Rectal smooth muscle tissue (tissue), 1 donor: ENCODE data around the gene DMBX1.

ENCODE experiments used
- H3K27ac ChIP-seq: one replicate; pipeline ENCODE4 v1.7.0; 2013; ENCODE audit warnings: low read depth, low read length, inconsistent platforms
- H3K27me3 ChIP-seq: one replicate; pipeline ENCODE4 v1.7.0; 2013; ENCODE audit warnings: low read length; ENCODE audit not compliant: control insufficient read depth, insufficient read depth
- H3K36me3 ChIP-seq: one replicate; pipeline ENCODE4 v1.7.0; 2013; ENCODE audit warnings: low read length; ENCODE audit not compliant: control insufficient read depth, insufficient read depth
- H3K4me1 ChIP-seq: one replicate; pipeline ENCODE4 v1.7.0; 2013; ENCODE audit warnings: low read length; ENCODE audit not compliant: control insufficient read depth, insufficient read depth
- H3K4me3 ChIP-seq: one replicate; pipeline ENCODE4 v1.7.0; 2013; ENCODE audit warnings: low read length
- H3K9ac ChIP-seq: one replicate; pipeline ENCODE4 v1.7.0; 2013; ENCODE audit warnings: low read length

Gene DMBX1

DNA sequence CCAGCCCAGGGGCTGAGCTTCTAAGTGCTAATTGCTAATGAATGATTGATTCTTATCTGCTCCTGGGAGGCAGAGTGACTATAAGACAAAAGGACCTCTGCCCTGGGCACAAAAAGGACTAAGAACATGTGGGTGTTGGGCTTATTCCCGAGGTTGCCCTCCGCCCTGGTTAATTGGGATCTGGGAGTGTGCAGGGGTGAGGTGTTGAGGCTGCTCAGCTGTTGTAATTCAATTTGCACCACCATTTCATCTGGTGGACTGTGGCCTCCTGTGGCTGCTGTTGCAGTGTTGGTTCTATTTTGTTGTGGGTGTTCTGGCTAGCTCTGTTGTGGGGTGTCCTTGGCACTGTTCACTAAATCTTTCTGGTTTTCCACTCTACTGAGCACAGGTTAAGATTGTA, 48.5 kb downstream of the DMBX1 start:
- no peaks in the 10 kb centered on the region for H3K36me3 ChIP-seq
- H3K27me3 ChIP-seq = peaks cover under 1% of the 10 kb centered on the region
- H3K4me1 ChIP-seq = peaks cover 3% of the 10 kb centered on the region
- H3K4me3 ChIP-seq = no peak overlapping the region
- H3K27ac ChIP-seq = no peak overlapping the region
- no peak overlapping the region for H3K9ac ChIP-seq
